HEK293 (cell line): ENCODE results near the gene TPRN.
A peak's percentile ranks its signal among the peaks of the same experiment; 100 is the strongest.

Experiments used
- CTCF ChIA-PET: fragments of 350-600 bp; formaldehyde crosslinking; extraction: SDS; loops from one replicate; lab custom pipeline; 2021; ENCODE audit warnings: antibody characterized with exemption; lab: Yijun Ruan, JAX
- POLR2A ChIA-PET: fragments of 300-600 bp; formaldehyde crosslinking; extraction: SDS; loops from one replicate; lab custom pipeline; 2020; ENCODE audit warnings: antibody characterized with exemption, inconsistent platforms; lab: Yijun Ruan, JAX
- H3K27ac ChIP-seq: fragments of 200-500 bp; sonication (Bioruptor generic); 2 replicates; pipeline ENCODE4 v1.5.1; 2014; ENCODE audit warnings: low read depth, low read length, control low read depth, inconsistent platforms; ENCODE audit errors: extremely low read depth
- H3K36me3 ChIP-seq, 2 experiments: fragments of 200-500 bp in 1 of 2; sonication (Bioruptor generic) in 1 of 2; 1 replicate in 1 of 2; 2 replicates in 1 of 2; pipeline ENCODE4 v1.5.1; 2014 to 2017; ENCODE audit warnings: inconsistent platforms in 2 of 2, low read length in 2 of 2; ENCODE audit not compliant: control insufficient read depth in 2 of 2, insufficient read depth in 1 of 2
- H3K4me1 ChIP-seq: fragments of 200-500 bp; sonication (Bioruptor generic); 2 replicates; pipeline ENCODE4 v1.5.1; 2014; ENCODE audit warnings: mild to moderate bottlenecking, low read length, inconsistent platforms; ENCODE audit not compliant: control insufficient read depth, insufficient read depth
- H3K4me3 ChIP-seq: 2 replicates; pipeline ENCODE4 v1.5.1; 2011; ENCODE audit warnings: low read depth, mild to moderate bottlenecking, control low read depth, low read length, moderate library complexity
- H3K9me3 ChIP-seq: fragments of 200-500 bp; sonication (Bioruptor generic); 2 replicates; pipeline ENCODE4 v1.5.1; 2014; ENCODE audit warnings: low read depth, low read length, inconsistent platforms; ENCODE audit not compliant: control insufficient read depth, insufficient read depth
- BCL11A ChIP-seq: fragments of 450-650 bp; formaldehyde crosslinking; IDR thresholded peaks from 2 replicates; pipeline ENCODE4 v1.5.1; 2016; ENCODE audit warnings: low read depth, missing biosample characterization, missing genetic modification characterization
- BCL11B ChIP-seq: fragments of 450-650 bp; formaldehyde crosslinking; IDR thresholded peaks from 2 replicates; pipeline ENCODE4 v1.5.1; 2016; ENCODE audit warnings: low read depth, missing biosample characterization, missing genetic modification characterization
- KLF1 ChIP-seq: fragments of 450-650 bp; formaldehyde crosslinking; IDR thresholded peaks from 2 replicates; pipeline ENCODE4 v1.5.1; 2016; ENCODE audit warnings: missing biosample characterization, missing genetic modification characterization
- KLF10 ChIP-seq: fragments of 450-650 bp; IDR thresholded peaks from 2 replicates; pipeline ENCODE4 v1.5.1; 2018; ENCODE audit warnings: missing biosample characterization, mild to moderate bottlenecking, missing genetic modification characterization
- KLF7 ChIP-seq: fragments of 450-650 bp; formaldehyde crosslinking; IDR thresholded peaks from 2 replicates; pipeline ENCODE4 v1.5.1; 2016; ENCODE audit warnings: missing biosample characterization, missing genetic modification characterization, borderline replicate concordance
- KLF8 ChIP-seq: fragments of 450-650 bp; formaldehyde crosslinking; IDR thresholded peaks from 2 replicates; pipeline ENCODE4 v1.5.1; 2016; ENCODE audit warnings: missing biosample characterization, missing genetic modification characterization
- PATZ1 ChIP-seq: fragments of 450-650 bp; formaldehyde crosslinking; IDR thresholded peaks from 2 replicates; pipeline ENCODE4 v1.5.1; 2016; ENCODE audit warnings: missing biosample characterization, missing genetic modification characterization
- SP2 ChIP-seq: fragments of 450-650 bp; formaldehyde crosslinking; IDR thresholded peaks from 2 replicates; pipeline ENCODE4 v1.5.1; 2016; ENCODE audit warnings: missing biosample characterization, missing genetic modification characterization
- ZBTB20 ChIP-seq: fragments of 450-650 bp; formaldehyde crosslinking; IDR thresholded peaks from 2 replicates; pipeline ENCODE4 v1.5.1; 2016; ENCODE audit warnings: missing biosample characterization, missing genetic modification characterization
- ZBTB7A ChIP-seq: fragments of 450-650 bp; formaldehyde crosslinking; IDR thresholded peaks from 2 replicates; pipeline ENCODE4 v1.5.1; 2016; ENCODE audit warnings: low read depth, missing biosample characterization, missing genetic modification characterization
- ZBTB8A ChIP-seq: fragments of 450-650 bp; formaldehyde crosslinking; IDR thresholded peaks from 2 replicates; pipeline ENCODE4 v1.5.1; 2016; ENCODE audit warnings: missing biosample characterization, missing genetic modification characterization
- ZEB2 ChIP-seq: fragments of 450-650 bp; formaldehyde crosslinking; IDR thresholded peaks from 2 replicates; pipeline ENCODE4 v1.5.1; 2016; ENCODE audit warnings: missing biosample characterization, missing genetic modification characterization
- ZFP37 ChIP-seq: fragments of 450-650 bp; formaldehyde crosslinking; IDR thresholded peaks from 2 replicates; pipeline ENCODE4 v1.5.1; 2016; ENCODE audit warnings: missing biosample characterization, missing genetic modification characterization
- ZIC2 ChIP-seq: fragments of 450-650 bp; formaldehyde crosslinking; IDR thresholded peaks from 2 replicates; pipeline ENCODE4 v1.5.1; 2016; ENCODE audit warnings: missing biosample characterization, missing genetic modification characterization
- ZNF112 ChIP-seq: fragments of 450-650 bp; formaldehyde crosslinking; IDR thresholded peaks from 2 replicates; pipeline ENCODE4 v1.5.0; 2017; ENCODE audit warnings: missing biosample characterization, missing genetic modification characterization
- ZNF148 ChIP-seq: fragments of 450-650 bp; formaldehyde crosslinking; IDR thresholded peaks from 2 replicates; pipeline ENCODE4 v1.5.0; 2017; ENCODE audit warnings: missing biosample characterization, missing genetic modification characterization, borderline replicate concordance
- ZNF341 ChIP-seq: fragments of 450-650 bp; formaldehyde crosslinking; IDR thresholded peaks from 2 replicates; pipeline ENCODE4; 2016; ENCODE audit warnings: low read depth, missing biosample characterization, missing genetic modification characterization
- ZNF391 ChIP-seq: fragments of 450-650 bp; formaldehyde crosslinking; IDR thresholded peaks from 2 replicates; pipeline ENCODE4 v1.5.1; 2016; ENCODE audit warnings: low read depth, missing biosample characterization, missing genetic modification characterization, borderline replicate concordance
- ZNF555 ChIP-seq: fragments of 450-650 bp; formaldehyde crosslinking; conservative IDR thresholded peaks from 2 replicates; pipeline ENCODE4 v1.5.1; 2017; ENCODE audit warnings: missing biosample characterization, mild to moderate bottlenecking, missing genetic modification characterization, inconsistent platforms
- ZNF561 ChIP-seq: fragments of 450-650 bp; IDR thresholded peaks from 2 replicates; pipeline ENCODE4 v1.5.1; 2018; ENCODE audit warnings: missing biosample characterization, missing genetic modification characterization, borderline replicate concordance
- ZNF624 ChIP-seq: fragments of 450-650 bp; formaldehyde crosslinking; IDR thresholded peaks from 2 replicates; pipeline ENCODE4 v1.5.1; 2017; ENCODE audit warnings: missing biosample characterization, missing genetic modification characterization
- ZNF660 ChIP-seq: fragments of 450-650 bp; IDR thresholded peaks from 2 replicates; pipeline ENCODE4 v1.5.1; 2018; ENCODE audit warnings: missing biosample characterization, mild to moderate bottlenecking, missing genetic modification characterization
- ZNF670 ChIP-seq: fragments of 450-650 bp; formaldehyde crosslinking; IDR thresholded peaks from 2 replicates; pipeline ENCODE4 v1.5.1; 2016; ENCODE audit warnings: missing biosample characterization, missing genetic modification characterization, low read depth
- ZNF704 ChIP-seq: fragments of 450-650 bp; formaldehyde crosslinking; IDR thresholded peaks from 2 replicates; pipeline ENCODE4 v1.5.1; 2016; ENCODE audit warnings: missing biosample characterization, missing genetic modification characterization
- ZNF747 ChIP-seq: fragments of 450-650 bp; formaldehyde crosslinking; IDR thresholded peaks from 2 replicates; pipeline ENCODE4 v1.5.1; 2016; ENCODE audit warnings: missing biosample characterization, missing genetic modification characterization
- ZNF785 ChIP-seq: fragments of 450-650 bp; formaldehyde crosslinking; IDR thresholded peaks from 2 replicates; pipeline ENCODE4 v1.5.1; 2016; ENCODE audit warnings: missing biosample characterization, missing genetic modification characterization
- ZXDB ChIP-seq: fragments of 450-650 bp; formaldehyde crosslinking; IDR thresholded peaks from 2 replicates; pipeline ENCODE4 v1.5.1; 2016; ENCODE audit warnings: missing biosample characterization, missing genetic modification characterization
- TF ChIP-seq, protein P1 (sequence below): fragments of 450-650 bp; formaldehyde crosslinking; IDR thresholded peaks from 2 replicates; pipeline ENCODE4 v1.5.1; 2016; ENCODE audit warnings: missing biosample characterization, missing genetic modification characterization
- TF ChIP-seq, protein P2 (sequence below): fragments of 450-650 bp; formaldehyde crosslinking; optimal IDR thresholded peaks from 2 replicates; pipeline ENCODE3; 2016; ENCODE audit warnings: missing biosample characterization, mild to moderate bottlenecking, missing genetic modification characterization

TPRN gene

DNA sequence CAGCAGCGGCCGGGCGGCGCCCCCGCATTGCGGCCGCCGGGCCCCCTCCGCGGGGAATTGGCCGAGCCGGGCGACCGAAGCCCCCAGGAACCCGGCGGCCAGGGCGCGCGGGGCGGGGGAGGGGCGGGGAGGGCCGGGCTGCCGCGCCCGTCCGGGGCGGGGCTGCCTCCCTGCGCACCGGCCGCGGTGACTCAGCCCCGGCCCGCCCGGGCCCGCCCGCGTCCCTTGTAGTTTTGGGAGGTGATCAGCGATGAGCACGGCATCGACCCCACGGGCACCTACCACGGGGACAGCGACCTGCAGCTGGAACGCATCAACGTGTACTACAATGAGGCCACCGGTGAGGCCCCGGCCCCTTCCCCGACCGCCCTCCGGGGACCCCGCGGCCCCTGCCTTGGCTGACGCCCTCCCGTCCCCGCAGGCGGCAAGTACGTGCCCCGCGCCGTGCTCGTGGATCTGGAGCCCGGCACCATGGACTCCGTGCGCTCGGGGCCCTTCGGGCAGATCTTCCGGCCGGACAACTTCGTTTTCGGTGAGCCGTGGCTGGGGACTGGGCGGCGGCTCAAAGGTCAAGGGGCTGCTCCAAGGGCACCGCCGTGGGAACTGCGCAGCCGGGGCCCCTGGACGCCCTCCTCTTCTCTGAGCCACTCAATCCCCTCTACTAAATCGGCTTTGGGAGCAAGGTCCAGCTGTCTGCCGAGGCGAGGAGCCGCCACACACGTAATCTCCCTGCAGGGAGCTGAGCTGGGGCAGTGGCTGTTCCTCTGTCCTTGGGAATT lies 41.1 kb upstream of the TPRN start:
- Histone ChIP-seq H3K36me3 (peaks cover 0 to 32% of the 10 kb centered on the region in 2 experiments; a peak in 1 of 3 replicates), H3K27ac (peak overlapping the region; percentile 89), H3K4me1 (peaks cover 6% of the 10 kb centered on the region; the same call in 1 of the 2 replicates), H3K9me3 (no peaks in the 10 kb centered on the region), H3K4me3 (peak overlapping the region; percentile 83)
- ChIA-PET POLR2A (interaction anchor here (0.6 to 11.5 kb wide), 56 partner anchors 12 to 514 kb away, joined by 3 to 336 read pairs (median 6); partner anchors contain the start of genes ANAPC2, ARRDC1, CYSRT1 and EXD3), CTCF (interaction anchor here (0.8 to 1.6 kb wide), 5 partner anchors 12 to 212 kb away, joined by 3 to 13 read pairs (median 5); partner anchors contain the start of genes CYSRT1, NELFB and NPDC1)
- TF ChIP-seq, protein P1, sequence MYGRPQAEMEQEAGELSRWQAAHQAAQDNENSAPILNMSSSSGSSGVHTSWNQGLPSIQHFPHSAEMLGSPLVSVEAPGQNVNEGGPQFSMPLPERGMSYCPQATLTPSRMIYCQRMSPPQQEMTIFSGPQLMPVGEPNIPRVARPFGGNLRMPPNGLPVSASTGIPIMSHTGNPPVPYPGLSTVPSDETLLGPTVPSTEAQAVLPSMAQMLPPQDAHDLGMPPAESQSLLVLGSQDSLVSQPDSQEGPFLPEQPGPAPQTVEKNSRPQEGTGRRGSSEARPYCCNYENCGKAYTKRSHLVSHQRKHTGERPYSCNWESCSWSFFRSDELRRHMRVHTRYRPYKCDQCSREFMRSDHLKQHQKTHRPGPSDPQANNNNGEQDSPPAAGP (tag by site-specific recombination): peak; percentile 21; the same call in 1 of the 2 replicates
- TF ChIP-seq ZNF391 (tag by site-specific recombination) (0 out of 2 replicates have a peak, but pooled peaks have one; percentile 34), ZNF747 (tag by site-specific recombination) (no peak), PATZ1 (tag by site-specific recombination) (0 out of 2 replicates have a peak, but pooled peaks have one; percentile 37), SP2 (tag by site-specific recombination) (no peak), ZNF670 (tag by site-specific recombination) (no peak), ZNF785 (tag by site-specific recombination) (no peak), ZNF561 (tag by site-specific recombination) (0 out of 2 replicates have a peak, but pooled peaks have one; percentile 33), ZNF148 (tag by site-specific recombination) (peak; percentile 20; the same call in 1 of the 2 replicates), ZIC2 (tag by site-specific recombination) (0 out of 2 replicates have a peak, but pooled peaks have one; percentile 54), BCL11A (tag by site-specific recombination) (0 out of 2 replicates have a peak, but pooled peaks have one; percentile 15), ZNF624 (tag by site-specific recombination) (no peak), KLF7 (tag by site-specific recombination) (0 out of 2 replicates have a peak, but pooled peaks have one; percentile 17), ZNF660 (tag by site-specific recombination) (0 out of 2 replicates have a peak, but pooled peaks have one; percentile 2), ZXDB (tag by site-specific recombination) (0 out of 2 replicates have a peak, but pooled peaks have one; percentile 21), ZNF555 (tag by site-specific recombination) (no peak), ZNF341 (tag by site-specific recombination) (peak; percentile 47; the same call in 1 of the 2 replicates), ZBTB8A (peak; percentile 39), KLF10 (tag by site-specific recombination) (0 out of 2 replicates have a peak, but pooled peaks have one; percentile 1), KLF8 (tag by site-specific recombination) (peak; percentile 57), ZEB2 (peak; percentile 39; the same call in 1 of the 2 replicates), ZBTB7A (peak; percentile 57; the same call in 1 of the 2 replicates), BCL11B (tag by site-specific recombination) (peak; percentile 44; the same call in 1 of the 2 replicates), ZBTB20 (tag by site-specific recombination) (peak; percentile 57), ZNF112 (tag by site-specific recombination) (no peak), ZFP37 (0 out of 2 replicates have a peak, but pooled peaks have one; percentile 38), ZNF704 (tag by site-specific recombination) (no peak), KLF1 (tag by site-specific recombination) (peak; percentile 53)
- TF ChIP-seq, protein P2, sequence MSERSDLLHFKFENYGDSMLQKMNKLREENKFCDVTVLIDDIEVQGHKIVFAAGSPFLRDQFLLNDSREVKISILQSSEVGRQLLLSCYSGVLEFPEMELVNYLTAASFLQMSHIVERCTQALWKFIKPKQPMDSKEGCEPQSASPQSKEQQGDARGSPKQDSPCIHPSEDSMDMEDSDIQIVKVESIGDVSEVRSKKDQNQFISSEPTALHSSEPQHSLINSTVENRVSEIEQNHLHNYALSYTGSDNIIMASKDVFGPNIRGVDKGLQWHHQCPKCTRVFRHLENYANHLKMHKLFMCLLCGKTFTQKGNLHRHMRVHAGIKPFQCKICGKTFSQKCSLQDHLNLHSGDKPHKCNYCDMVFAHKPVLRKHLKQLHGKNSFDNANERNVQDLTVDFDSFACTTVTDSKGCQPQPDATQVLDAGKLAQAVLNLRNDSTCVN (tag by site-specific recombination): peak; percentile 37
